WTC11 (cell line): ENCODE measurements around the gene FAHD2A. TPM values are rescaled to one million over a fixed set of nuclear protein-coding genes. Genes with fewer than 3 reads are reported as not detected.

Source experiments
- ATAC-seq: fragments of 200-7000 bp; cut with Tn5 transposase; 2 replicates; pipeline ENCODE4 v1.10.0; 2021; ENCODE audit warnings: mild to moderate bottlenecking, moderate library complexity
- CTCF ChIA-PET: fragments of 300-600 bp; sonication (Branson Sonifier 250); formaldehyde crosslinking; loops from one replicate; lab custom pipeline; 2021; ENCODE audit warnings: antibody characterized with exemption; lab: Charles Lee
- POLR2A ChIA-PET: fragments of 350-600 bp; sonication (Branson Sonifier 250); formaldehyde crosslinking; loops from one replicate; lab custom pipeline; 2021; ENCODE audit warnings: antibody characterized with exemption; lab: Charles Lee
- DNase-seq: peaks from one replicate; pipeline ENCODE4 v3.0.0; 2021; ENCODE audit warnings: low spot score
- H3K27ac Mint-ChIP-seq: 2 replicates; pipeline ENCODE4 v1.8.0; 2021; ENCODE audit warnings: mixed read lengths
- H3K27me3 Mint-ChIP-seq: 2 replicates; pipeline ENCODE4 v1.8.0; 2021; ENCODE audit warnings: low read depth, mild to moderate bottlenecking, moderate library complexity, mixed read lengths
- H3K36me3 Mint-ChIP-seq: 2 replicates; pipeline ENCODE4 v1.8.0; 2021; ENCODE audit warnings: mixed read lengths
- H3K4me1 Mint-ChIP-seq: 2 replicates; pipeline ENCODE4 v1.8.0; 2022; ENCODE audit warnings: mixed read lengths
- H3K4me3 Mint-ChIP-seq: 2 replicates; pipeline ENCODE4 v1.8.0; 2021; ENCODE audit warnings: mild to moderate bottlenecking, moderate library complexity, mixed read lengths
- H3K9me3 Mint-ChIP-seq: 2 replicates; pipeline ENCODE4 v1.8.0; 2021; ENCODE audit warnings: mixed read lengths
- ATF6 ChIP-seq: sonication (generic); formaldehyde crosslinking; IDR thresholded peaks from 2 replicates; pipeline ENCODE4 v1.8.1; 2023; ENCODE audit warnings: mild to moderate bottlenecking, missing genetic modification reagents
- CDX4 ChIP-seq: fragments of 250-450 bp; sonication (Bioruptor Pico); IDR thresholded peaks from 2 replicates; pipeline ENCODE4 v1.9.0; 2021; ENCODE audit warnings: moderate library complexity, mild to moderate bottlenecking, inconsistent platforms, borderline replicate concordance
- FOXK1 ChIP-seq: sonication (generic); formaldehyde crosslinking; IDR thresholded peaks from 2 replicates; pipeline ENCODE4 v1.8.0; 2022; ENCODE audit warnings: mild to moderate bottlenecking, moderate library complexity, missing genetic modification reagents
- GTF2I ChIP-seq: fragments of 250-450 bp; sonication (Bioruptor Pico); conservative IDR thresholded peaks from 2 replicates; pipeline ENCODE4 v1.4.0; 2021; ENCODE audit warnings: mild to moderate bottlenecking
- IRF1 ChIP-seq: sonication (generic); formaldehyde crosslinking; IDR thresholded peaks from 2 replicates; pipeline ENCODE4 v1.8.0; 2023; ENCODE audit warnings: missing genetic modification reagents
- IRF2 ChIP-seq: sonication (generic); formaldehyde crosslinking; IDR thresholded peaks from 2 replicates; pipeline ENCODE4 v1.8.0; 2022; ENCODE audit warnings: low read depth, missing genetic modification reagents, borderline replicate concordance
- JUN ChIP-seq: sonication (generic); formaldehyde crosslinking; IDR thresholded peaks from 2 replicates; pipeline ENCODE4 v1.8.0; 2023; ENCODE audit warnings: mild to moderate bottlenecking, missing genetic modification reagents
- MAX ChIP-seq: sonication (generic); formaldehyde crosslinking; IDR thresholded peaks from 2 replicates; pipeline ENCODE4 v1.8.0; 2022; ENCODE audit warnings: mild to moderate bottlenecking, missing genetic modification reagents
- MYBL2 ChIP-seq: sonication (generic); formaldehyde crosslinking; IDR thresholded peaks from 2 replicates; pipeline ENCODE4 v1.8.1; 2023; ENCODE audit warnings: mild to moderate bottlenecking, moderate library complexity, missing genetic modification reagents
- NR2C2 ChIP-seq: sonication (generic); formaldehyde crosslinking; IDR thresholded peaks from 2 replicates; pipeline ENCODE4 v1.8.0; 2022; ENCODE audit warnings: mild to moderate bottlenecking, missing genetic modification reagents
- PRRX2 ChIP-seq: fragments of 250-450 bp; sonication (Bioruptor Pico); IDR thresholded peaks from 2 replicates; pipeline ENCODE4 v1.8.0; 2021; ENCODE audit warnings: mild to moderate bottlenecking
- RELA ChIP-seq: sonication (generic); formaldehyde crosslinking; IDR thresholded peaks from 2 replicates; pipeline ENCODE4 v1.8.1; 2022; ENCODE audit warnings: missing genetic modification reagents, mild to moderate bottlenecking, borderline replicate concordance
- TEAD4 ChIP-seq: sonication (generic); formaldehyde crosslinking; IDR thresholded peaks from 2 replicates; pipeline ENCODE4 v1.8.0; 2022; ENCODE audit warnings: mild to moderate bottlenecking, missing genetic modification reagents
- ZBTB21 ChIP-seq: sonication (generic); formaldehyde crosslinking; IDR thresholded peaks from 2 replicates; pipeline ENCODE4 v1.8.1; 2023; ENCODE audit warnings: mild to moderate bottlenecking, missing genetic modification reagents, borderline replicate concordance
- ZNF138 ChIP-seq: sonication (generic); formaldehyde crosslinking; conservative IDR thresholded peaks from 2 replicates; pipeline ENCODE4 v1.8.1; 2022; ENCODE audit warnings: mild to moderate bottlenecking, moderate library complexity, missing genetic modification reagents
- ZNF396 ChIP-seq: fragments of 250-450 bp; sonication (Bioruptor Pico); IDR thresholded peaks from 2 replicates; pipeline ENCODE4 v1.8.0; 2021; ENCODE audit warnings: mild to moderate bottlenecking, moderate library complexity, borderline replicate concordance
- ZNF416 ChIP-seq: fragments of 250-450 bp; sonication (Bioruptor Pico); IDR thresholded peaks from 2 replicates; pipeline ENCODE4 v1.9.0; 2021; ENCODE audit warnings: mild to moderate bottlenecking, inconsistent platforms
- total RNA-seq: library from RNA; stranded (reverse); gene quantifications from 3 replicates; pipeline ENCODE4 v1.2.3, GENCODE V29; 2021
- TF ChIP-seq, protein P1 (sequence below): sonication (generic); formaldehyde crosslinking; IDR thresholded peaks from 2 replicates; pipeline ENCODE4 v1.8.0; 2022; ENCODE audit warnings: mild to moderate bottlenecking, missing genetic modification reagents
- TF ChIP-seq, protein P2 (sequence below): fragments of 250-450 bp; sonication (Bioruptor Pico); IDR thresholded peaks from 2 replicates; pipeline ENCODE4 v1.8.0; 2021; ENCODE audit warnings: mild to moderate bottlenecking

FAHD2A gene
- total RNA-seq, 1 experiment from 2014 or later, result 47.9 TPM

DNA sequence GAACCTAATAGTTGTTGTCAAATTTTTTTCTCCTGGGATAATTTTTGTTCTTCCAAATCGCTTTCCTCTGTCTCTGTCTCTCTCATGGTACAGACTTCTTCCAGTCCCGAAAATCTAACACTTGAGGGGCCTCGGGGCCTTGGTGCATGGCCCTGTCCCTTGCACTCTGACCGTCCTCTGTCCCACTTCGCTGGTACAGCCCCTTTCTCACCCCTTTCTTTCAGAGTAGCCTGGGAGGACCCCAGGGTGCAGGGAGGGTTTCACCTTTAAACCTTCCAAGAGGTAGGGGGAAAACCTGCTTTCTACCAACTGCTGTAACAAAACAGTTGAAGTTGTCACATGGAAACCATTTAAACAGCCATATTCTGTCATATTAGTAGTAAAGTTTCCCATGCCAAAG is 22.2 kb upstream of the FAHD2A start (continued):
- TF ChIP-seq GTF2I (CRISPR knock-in tag), result no peak
- no peak for TF ChIP-seq TEAD4 (CRISPR knock-in tag)
- TF ChIP-seq IRF2 (CRISPR knock-in tag), result no peak
- no peak for TF ChIP-seq MAX (CRISPR knock-in tag)
- TF ChIP-seq NR2C2 (CRISPR knock-in tag), result no peak
- no peak for TF ChIP-seq ZNF138 (CRISPR knock-in tag)
- TF ChIP-seq ATF6, result no peak
- no peak for TF ChIP-seq IRF1 (CRISPR knock-in tag)
- no peak for TF ChIP-seq FOXK1 (CRISPR knock-in tag)
- TF ChIP-seq RELA (CRISPR knock-in tag), result no peak
- no peak for TF ChIP-seq PRRX2 (CRISPR knock-in tag)
- TF ChIP-seq ZBTB21 (CRISPR knock-in tag), result no peak
- no peak for TF ChIP-seq JUN

- ChIA-PET CTCF (interaction anchor here (5.0 kb wide), 1 partner anchor 8 kb away, joined by 88 read pairs; no protein-coding TSS in a partner anchor), POLR2A (no interaction called here)
- H3K4me1 Mint-ChIP-seq, result peaks cover 7% of the 10 kb centered on the region
- H3K4me3 Mint-ChIP-seq, result no peak overlapping the region
- no peaks in the 10 kb centered on the region for H3K9me3 Mint-ChIP-seq
- ATAC-seq (no peak), DNase-seq (no peak)
- TF ChIP-seq CDX4 (CRISPR knock-in tag) (no peak), ZNF396 (CRISPR knock-in tag) (no peak), ZNF416 (CRISPR knock-in tag) (no peak), ZNF138 (CRISPR knock-in tag) (no peak), MYBL2 (CRISPR knock-in tag) (no peak)
- TF ChIP-seq, protein P1, sequence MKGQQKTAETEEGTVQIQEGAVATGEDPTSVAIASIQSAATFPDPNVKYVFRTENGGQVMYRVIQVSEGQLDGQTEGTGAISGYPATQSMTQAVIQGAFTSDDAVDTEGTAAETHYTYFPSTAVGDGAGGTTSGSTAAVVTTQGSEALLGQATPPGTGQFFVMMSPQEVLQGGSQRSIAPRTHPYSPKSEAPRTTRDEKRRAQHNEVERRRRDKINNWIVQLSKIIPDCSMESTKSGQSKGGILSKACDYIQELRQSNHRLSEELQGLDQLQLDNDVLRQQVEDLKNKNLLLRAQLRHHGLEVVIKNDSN (CRISPR knock-in tag), result no peak
- TF ChIP-seq, protein P2, sequence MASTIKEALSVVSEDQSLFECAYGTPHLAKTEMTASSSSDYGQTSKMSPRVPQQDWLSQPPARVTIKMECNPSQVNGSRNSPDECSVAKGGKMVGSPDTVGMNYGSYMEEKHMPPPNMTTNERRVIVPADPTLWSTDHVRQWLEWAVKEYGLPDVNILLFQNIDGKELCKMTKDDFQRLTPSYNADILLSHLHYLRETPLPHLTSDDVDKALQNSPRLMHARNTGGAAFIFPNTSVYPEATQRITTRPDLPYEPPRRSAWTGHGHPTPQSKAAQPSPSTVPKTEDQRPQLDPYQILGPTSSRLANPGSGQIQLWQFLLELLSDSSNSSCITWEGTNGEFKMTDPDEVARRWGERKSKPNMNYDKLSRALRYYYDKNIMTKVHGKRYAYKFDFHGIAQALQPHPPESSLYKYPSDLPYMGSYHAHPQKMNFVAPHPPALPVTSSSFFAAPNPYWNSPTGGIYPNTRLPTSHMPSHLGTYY, result no peak
- no peak overlapping the region for H3K27ac Mint-ChIP-seq
- no peaks in the 10 kb centered on the region for H3K36me3 Mint-ChIP-seq
- no peaks in the 10 kb centered on the region for H3K27me3 Mint-ChIP-seq
Observed at GRCh38 chr2:95380731-95381130, 21.8 kb upstream of the FAHD2A start.
